Stimulated activated naive CD8-positive, alpha-beta T cell treated with anti-CD3 and anti-CD28 coated beads, Interleukin-15, amount 100 ng/mL, for 72 hours (primary cell): Measurements from ENCODE around the gene LRP1-AS.

Experiments
- ATAC-seq: fragments of 150-1000 bp; cut with Tn5 transposase; 2 replicates; pipeline ENCODE4 v1.10.0; 2021; ENCODE audit warnings: mild to moderate bottlenecking, moderate library complexity
- DNase-seq, 2 donors: peaks; one replicate each; pipeline ENCODE4 v3.0.0; 2021 to 2022
- H3K27ac Mint-ChIP-seq, 2 donors: one replicate each; pipeline ENCODE4 v1.8.0; 2022; ENCODE audit warnings: mild to moderate bottlenecking in 2 of 2, mixed read lengths in 2 of 2, moderate library complexity in 2 of 2
- H3K27me3 Mint-ChIP-seq: one replicate; pipeline ENCODE4 v1.8.0; 2022; ENCODE audit warnings: mixed read lengths
- H3K4me1 Mint-ChIP-seq: one replicate; pipeline ENCODE4 v1.8.0; 2022; ENCODE audit warnings: mild to moderate bottlenecking, mixed read lengths
- H3K4me3 Mint-ChIP-seq, 2 donors: one replicate each; pipeline ENCODE4 v1.8.0; 2022; ENCODE audit warnings: mild to moderate bottlenecking in 2 of 2, mixed read lengths in 2 of 2, moderate library complexity in 1 of 2
- H3K9me3 Mint-ChIP-seq, 2 donors: one replicate each; pipeline ENCODE4 v1.8.0; 2022; ENCODE audit warnings: mixed read lengths in 2 of 2

The LRP1-AS gene

DNA sequence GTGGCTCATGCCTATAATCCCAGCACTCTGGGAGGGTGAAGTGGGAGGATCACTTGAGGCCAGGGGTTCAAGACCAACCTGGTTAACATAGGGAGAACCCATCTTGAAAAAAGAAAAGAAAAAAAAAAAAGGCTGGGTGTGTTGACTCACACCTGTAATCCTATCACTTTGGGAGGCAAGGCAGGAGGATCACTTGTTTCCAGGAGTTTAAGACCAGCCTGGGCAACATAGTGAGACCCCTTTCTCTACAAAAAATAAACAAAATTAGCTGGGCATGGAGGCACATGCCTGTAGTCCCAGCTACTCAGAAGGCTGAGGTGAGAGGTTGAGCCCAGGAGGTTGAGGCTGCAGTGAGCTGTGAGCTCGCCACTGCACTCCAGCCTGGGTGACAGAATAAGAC lies 23.0 kb upstream of the LRP1-AS start:
- Mint-ChIP-seq H3K4me1 (peaks cover 15% of the 10 kb centered on the region), H3K9me3 (no peaks in the 10 kb centered on the region), H3K27ac (peak overlapping the region in 1 of 2 donors; percentile 54)

GRCh38 chr12:57169969-57170368 lies 22.6 kb upstream of the LRP1-AS start:
- Mint-ChIP-seq H3K27ac (peak overlapping the region; percentile 45 to 54), H3K4me3 (no peak overlapping the region), H3K9me3 (no peaks in the 10 kb centered on the region), H3K4me1 (peaks cover 15% of the 10 kb centered on the region), H3K27me3 (no peaks in the 10 kb centered on the region)
- no peak for DNase-seq
- ATAC-seq: no peak

More for the DNA sequence above, 23.0 kb upstream of the LRP1-AS start:
- ATAC-seq (no peak), DNase-seq (no peak)
- no peak overlapping the region for H3K4me3 Mint-ChIP-seq
- H3K27me3 Mint-ChIP-seq: no peaks in the 10 kb centered on the region

- H3K27ac Mint-ChIP-seq: no peak overlapping the region
- no peaks in the 10 kb centered on the region for H3K9me3 Mint-ChIP-seq
- no peak for DNase-seq
- H3K27me3 Mint-ChIP-seq: no peaks in the 10 kb centered on the region
- ATAC-seq: no peak
- H3K4me1 Mint-ChIP-seq: peaks cover 15% of the 10 kb centered on the region
- H3K4me3 Mint-ChIP-seq: no peak overlapping the region
Observed at GRCh38 chr12:57169046-57169795, 21.8 kb upstream of the LRP1-AS start.

GRCh38 chr12:57168058-57168457 lies 20.6 kb upstream of the LRP1-AS start:
- ATAC-seq: no peak
- Mint-ChIP-seq H3K4me1 (peaks cover 15% of the 10 kb centered on the region), H3K27ac (no peak overlapping the region), H3K27me3 (no peaks in the 10 kb centered on the region), H3K9me3 (no peaks in the 10 kb centered on the region), H3K4me3 (no peak overlapping the region)
- no peak for DNase-seq

- ATAC-seq (peak; percentile 75), DNase-seq (no peak)
- Mint-ChIP-seq H3K9me3 (no peaks in the 10 kb centered on the region), H3K4me3 (no peak overlapping the region), H3K27me3 (no peaks in the 10 kb centered on the region), H3K27ac (peak overlapping the region in 1 of 2 donors; percentile 85), H3K4me1 (peaks cover 15% of the 10 kb centered on the region)
Observed at GRCh38 chr12:57166971-57167371, 19.6 kb upstream of the LRP1-AS start.

DNA sequence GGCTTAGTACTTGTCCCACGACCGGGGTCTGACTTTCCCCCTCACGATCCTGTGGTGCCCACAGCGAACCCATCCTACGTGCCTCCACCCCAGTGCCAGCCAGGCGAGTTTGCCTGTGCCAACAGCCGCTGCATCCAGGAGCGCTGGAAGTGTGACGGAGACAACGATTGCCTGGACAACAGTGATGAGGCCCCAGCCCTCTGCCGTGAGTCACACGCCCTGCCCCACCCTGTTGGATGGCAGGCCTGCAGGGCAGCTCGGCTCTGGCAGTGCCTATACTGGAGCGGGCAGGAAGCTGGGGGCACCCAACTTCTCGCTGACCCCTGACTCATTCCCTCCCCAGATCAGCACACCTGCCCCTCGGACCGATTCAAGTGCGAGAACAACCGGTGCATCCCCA lies 18.3 kb upstream of the LRP1-AS start:
- Mint-ChIP-seq H3K9me3 (no peaks in the 10 kb centered on the region), H3K4me1 (peaks cover 15% of the 10 kb centered on the region), H3K4me3 (no peak overlapping the region), H3K27ac (no peak overlapping the region), H3K27me3 (no peaks in the 10 kb centered on the region)
- ATAC-seq (no peak), DNase-seq (no peak)

DNA sequence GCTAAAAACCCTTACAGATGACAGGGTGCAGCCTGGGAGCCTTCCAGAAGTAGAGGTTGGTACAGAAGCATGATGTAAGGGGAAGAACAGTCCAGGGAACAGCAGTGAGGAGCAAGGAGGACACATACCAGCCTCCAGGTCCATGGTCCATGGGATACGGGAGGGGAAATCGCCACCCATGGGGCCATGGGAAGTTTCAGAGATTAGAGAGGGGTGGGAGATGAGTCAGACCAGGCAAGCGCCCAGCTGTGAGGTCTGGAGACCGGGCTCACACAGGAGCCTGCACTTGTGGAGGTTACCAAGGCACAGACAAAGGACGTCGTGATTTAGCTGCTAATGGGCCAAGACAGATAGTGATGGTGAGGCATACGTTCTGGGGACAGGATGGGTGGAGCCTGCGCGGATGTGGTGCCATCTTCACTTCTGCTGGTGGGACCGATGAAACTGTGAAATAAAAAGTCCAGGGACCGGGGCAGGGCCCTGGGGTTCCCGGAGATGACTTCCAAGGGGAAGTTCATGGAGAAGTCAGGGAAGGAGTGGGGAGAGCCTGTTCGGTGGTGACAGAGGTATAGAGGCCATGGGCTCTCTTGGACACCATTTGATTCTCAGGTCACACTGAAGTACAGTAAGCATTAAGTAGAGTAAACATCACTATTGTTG lies 17.7 kb upstream of the LRP1-AS start:
- Mint-ChIP-seq H3K4me3 (no peak overlapping the region), H3K9me3 (no peaks in the 10 kb centered on the region), H3K27me3 (no peaks in the 10 kb centered on the region), H3K4me1 (peaks cover 15% of the 10 kb centered on the region), H3K27ac (no peak overlapping the region)
- DNase-seq: no peak
- ATAC-seq: no peak

- Mint-ChIP-seq H3K27ac (no peak overlapping the region), H3K27me3 (no peaks in the 10 kb centered on the region), H3K4me3 (no peak overlapping the region), H3K4me1 (peaks cover 15% of the 10 kb centered on the region), H3K9me3 (no peaks in the 10 kb centered on the region)
- no peak for DNase-seq
- no peak for ATAC-seq
Observed at GRCh38 chr12:57164454-57164853, 17.0 kb upstream of the LRP1-AS start.

GRCh38 chr12:57162553-57163125 lies 15.2 kb upstream of the LRP1-AS start:
- Mint-ChIP-seq H3K4me1 (peaks cover 22% of the 10 kb centered on the region), H3K27ac (peak overlapping the region in 1 of 2 donors; percentile 94), H3K4me3 (no peak overlapping the region), H3K9me3 (no peaks in the 10 kb centered on the region), H3K27me3 (no peaks in the 10 kb centered on the region)
- ATAC-seq (no peak), DNase-seq (no peak)

GRCh38 chr12:57161491-57161890 lies 14.1 kb upstream of the LRP1-AS start:
- Mint-ChIP-seq H3K27me3 (peaks cover 4% of the 10 kb centered on the region), H3K4me3 (no peak overlapping the region), H3K4me1 (peaks cover 14% of the 10 kb centered on the region), H3K9me3 (no peaks in the 10 kb centered on the region), H3K27ac (no peak overlapping the region)
- DNase-seq (no peak), ATAC-seq (no peak)

- peaks cover 6% of the 10 kb centered on the region for H3K27me3 Mint-ChIP-seq
- H3K9me3 Mint-ChIP-seq: no peaks in the 10 kb centered on the region
- H3K4me1 Mint-ChIP-seq: peaks cover 10% of the 10 kb centered on the region
- ATAC-seq (no peak), DNase-seq (no peak)
- H3K27ac Mint-ChIP-seq: no peak overlapping the region
- H3K4me3 Mint-ChIP-seq: no peak overlapping the region
Observed at GRCh38 chr12:57160741-57161140, 13.3 kb upstream of the LRP1-AS start.

DNA sequence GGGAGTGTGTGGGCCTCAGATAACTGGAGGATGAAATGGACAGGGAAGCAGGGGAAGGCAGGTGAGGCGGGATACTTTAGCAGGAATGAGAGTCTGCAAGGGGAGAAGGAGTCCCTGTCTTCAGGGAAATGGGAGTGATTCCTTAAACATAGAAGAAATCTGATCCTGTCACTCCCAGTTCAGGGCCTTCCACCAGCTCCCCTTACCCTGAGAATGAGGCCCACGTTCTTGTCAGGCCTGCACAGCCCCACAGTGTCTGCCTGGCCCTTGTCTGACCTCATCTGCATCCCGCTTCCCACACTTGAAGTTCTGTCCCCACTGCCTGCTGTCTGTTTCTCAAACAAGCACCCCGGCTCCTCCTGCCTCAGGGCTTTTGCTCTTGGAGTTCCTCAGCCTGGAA lies 12.6 kb upstream of the LRP1-AS start:
- ATAC-seq (no peak), DNase-seq (no peak)
- Mint-ChIP-seq H3K9me3 (no peaks in the 10 kb centered on the region), H3K4me1 (peaks cover 10% of the 10 kb centered on the region), H3K27me3 (peaks cover 6% of the 10 kb centered on the region), H3K27ac (no peak overlapping the region), H3K4me3 (no peak overlapping the region)

DNA sequence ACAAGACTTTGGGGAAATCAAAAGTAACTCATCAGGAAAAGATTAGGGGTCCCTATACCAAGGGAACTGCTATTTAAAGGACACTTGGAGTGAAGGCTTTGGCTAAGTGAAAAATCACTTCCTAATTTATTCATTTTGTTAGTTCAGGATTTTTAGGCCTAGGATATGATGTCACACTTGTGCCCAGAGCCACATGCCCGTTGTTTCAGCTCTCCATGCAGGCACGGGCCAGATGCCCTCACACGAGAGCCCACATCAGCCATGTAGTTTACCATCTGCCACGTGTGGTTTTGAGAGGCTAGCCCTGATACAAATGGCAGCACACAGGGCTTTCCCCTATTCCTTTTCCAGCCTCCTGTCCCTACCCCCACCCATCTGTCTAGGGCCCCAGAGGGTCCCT lies 11.9 kb upstream of the LRP1-AS start:
- Mint-ChIP-seq H3K4me3 (no peak overlapping the region), H3K27me3 (peaks cover 6% of the 10 kb centered on the region), H3K27ac (peak overlapping the region in 1 of 2 donors; percentile 27), H3K9me3 (no peaks in the 10 kb centered on the region), H3K4me1 (peaks cover 10% of the 10 kb centered on the region)
- ATAC-seq: no peak
- DNase-seq: no peak

DNA sequence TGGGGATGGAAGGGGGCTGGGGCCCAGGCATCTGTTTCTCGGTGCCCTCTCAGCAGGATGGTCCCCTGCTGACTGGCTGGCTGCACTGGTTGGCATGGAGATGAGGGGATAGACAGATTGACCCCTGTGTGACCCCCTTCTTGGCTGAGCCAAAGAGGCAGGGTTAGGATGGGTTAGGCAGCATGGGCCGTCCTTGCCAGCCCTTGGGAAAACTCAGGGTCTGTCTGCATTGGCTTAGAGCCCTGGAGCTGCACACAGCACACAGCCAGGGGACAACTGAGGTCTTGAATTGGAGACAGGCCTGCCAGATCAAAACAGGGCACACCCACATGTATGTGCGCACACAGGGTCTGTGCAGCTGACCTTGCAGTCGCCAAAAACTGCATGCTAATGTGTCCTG lies 11.2 kb upstream of the LRP1-AS start:
- Mint-ChIP-seq H3K9me3 (no peaks in the 10 kb centered on the region), H3K27ac (no peak overlapping the region), H3K4me3 (no peak overlapping the region), H3K4me1 (peaks cover 10% of the 10 kb centered on the region), H3K27me3 (peaks cover 6% of the 10 kb centered on the region)
- ATAC-seq (no peak), DNase-seq (no peak)

GRCh38 chr12:57158186-57158585 lies 10.8 kb upstream of the LRP1-AS start:
- Mint-ChIP-seq H3K27ac (no peak overlapping the region), H3K4me1 (peaks cover 10% of the 10 kb centered on the region), H3K9me3 (no peaks in the 10 kb centered on the region), H3K4me3 (no peak overlapping the region), H3K27me3 (peaks cover 6% of the 10 kb centered on the region)
- DNase-seq (no peak), ATAC-seq (no peak)

DNA sequence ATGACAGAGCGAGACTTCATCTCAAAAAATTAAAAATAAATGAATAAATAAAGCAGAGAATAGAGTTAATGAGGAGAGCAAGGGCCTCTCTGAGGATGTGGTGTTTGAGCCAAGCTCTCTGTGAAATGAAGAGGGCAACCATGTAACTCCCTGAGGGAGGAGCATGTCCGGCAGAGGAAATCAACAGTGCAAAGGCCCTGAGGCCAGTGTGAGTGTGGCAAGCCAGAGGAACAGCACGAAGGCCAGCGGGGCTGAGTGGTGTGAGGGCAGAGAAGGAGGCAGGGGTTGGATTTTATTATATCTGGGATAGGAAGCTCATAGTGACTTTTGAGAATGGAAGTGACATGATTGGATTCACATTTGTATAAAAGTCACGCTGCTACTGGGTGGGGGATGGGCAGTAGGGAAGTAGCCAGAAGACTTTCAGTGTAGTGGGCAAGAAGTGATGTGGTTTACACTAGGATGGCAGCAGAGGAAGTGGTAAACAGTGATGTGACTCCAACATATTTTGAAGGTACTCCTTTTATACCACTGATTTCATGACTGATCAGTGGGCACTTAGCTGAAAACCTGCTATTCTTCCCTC lies 10.3 kb upstream of the LRP1-AS start:
- Mint-ChIP-seq H3K27ac (no peak overlapping the region), H3K9me3 (no peaks in the 10 kb centered on the region), H3K4me3 (no peak overlapping the region), H3K4me1 (peaks cover 10% of the 10 kb centered on the region), H3K27me3 (peaks cover 6% of the 10 kb centered on the region)
- ATAC-seq (peak; percentile 64), DNase-seq (no peak)
